ENCODE results near the gene FLYWCH2.

FLYWCH2 gene

GRCh38 chr16:2882650-2883457 is at the start of gene FLYWCH2:
TSS of gene FLYWCH2 (plus strand) at chr16:2883215. CDS start at chr16:2896450, 13,235 bp downstream.
- peak; percentile 98 for DNase-seq

GRCh38 chr16:2833776-2834175 is 49.2 kb upstream of the FLYWCH2 start:
- no peak for DNase-seq

GRCh38 chr16:2834968-2835367 is 48.0 kb upstream of the FLYWCH2 start:
- DNase-seq = no peak

GRCh38 chr16:2835638-2836493 is 47.1 kb upstream of the FLYWCH2 start:
- DNase-seq = no peak

GRCh38 chr16:2836646-2837508 is 46.1 kb upstream of the FLYWCH2 start:
- DNase-seq = no peak

- DNase-seq = peak; percentile 65
Measured at GRCh38 chr16:2838928-2839327, 44.1 kb upstream of the FLYWCH2 start.

- DNase-seq = no peak
Measured at GRCh38 chr16:2839650-2840450, 43.2 kb upstream of the FLYWCH2 start.

- DNase-seq = no peak
Measured at GRCh38 chr16:2840914-2841313, 42.1 kb upstream of the FLYWCH2 start.

- DNase-seq = no peak
Measured at GRCh38 chr16:2841606-2842339, 41.2 kb upstream of the FLYWCH2 start.

GRCh38 chr16:2842340-2843000 is 40.5 kb upstream of the FLYWCH2 start:
- peak; percentile 64 for DNase-seq

- DNase-seq = no peak
Measured at GRCh38 chr16:2843526-2843925, 39.5 kb upstream of the FLYWCH2 start.

GRCh38 chr16:2845116-2845515 is 37.9 kb upstream of the FLYWCH2 start:
- DNase-seq = no peak

GRCh38 chr16:2846511-2847310 is 36.3 kb upstream of the FLYWCH2 start:
- no peak for DNase-seq

GRCh38 chr16:2848933-2849725 is 33.9 kb upstream of the FLYWCH2 start:
- DNase-seq = no peak

- no peak for DNase-seq
Measured at GRCh38 chr16:2852003-2852730, 30.8 kb upstream of the FLYWCH2 start.

GRCh38 chr16:2852731-2853507 is 30.1 kb upstream of the FLYWCH2 start:
- no peak for DNase-seq

- no peak for DNase-seq
Measured at GRCh38 chr16:2853531-2854073, 29.4 kb upstream of the FLYWCH2 start.
